Mononuclear cell (primary cell): ENCODE data around the gene CCNJ. TPM values are rescaled to one million over a fixed set of nuclear protein-coding genes. Genes with fewer than 3 reads are reported as not detected.
"Not testable (repeated sequence)": the region's sequence is repeated elsewhere in the genome, so short reads cannot be mapped to it uniquely, and the experiment has no call there.

Source experiments
- H3K27me3 ChIP-seq: 2 replicates; pipeline ENCODE4 v1.6.0; 2011; ENCODE audit warnings: low read length, control low read depth; ENCODE audit not compliant: insufficient read depth
- H3K4me1 ChIP-seq: 2 replicates; pipeline ENCODE4 v1.5.1; 2011; ENCODE audit warnings: mild to moderate bottlenecking, low read length, control low read depth; ENCODE audit not compliant: insufficient read depth
- H3K4me3 ChIP-seq: 2 replicates; pipeline ENCODE4 v1.5.1; 2011; ENCODE audit warnings: mild to moderate bottlenecking, low read length, moderate library complexity
- H3K9me3 ChIP-seq: 2 replicates; pipeline ENCODE4 v1.5.1; 2011; ENCODE audit warnings: low read depth, mild to moderate bottlenecking, control low read depth, low read length
- total RNA-seq: library from RNA; depleted of rRNA; stranded (reverse); fragments of >200 nt; gene quantifications from one replicate; pipeline ENCODE4 v1.2.3, GENCODE V29; 2012

The CCNJ gene
- total RNA-seq, 1 donor, result 14.7 TPM

- Histone ChIP-seq H3K4me3 (peak overlapping the region; percentile 68), H3K4me1 (peaks cover 30% of the 10 kb centered on the region), H3K9me3 (no peaks in the 10 kb centered on the region), H3K27me3 (no peaks in the 10 kb centered on the region)
These were observed 1.4 kb downstream of the CCNJ start for GRCh38 chr10:96044736-96045135.

- Histone ChIP-seq H3K27me3 (no peaks in the 10 kb centered on the region), H3K9me3 (no peaks in the 10 kb centered on the region), H3K4me1 (peaks cover 30% of the 10 kb centered on the region), H3K4me3 (no peak overlapping the region)
These were observed 3.2 kb downstream of the CCNJ start for GRCh38 chr10:96046546-96046945.

- no peaks in the 10 kb centered on the region for H3K27me3 ChIP-seq
- H3K9me3 ChIP-seq, result no peaks in the 10 kb centered on the region
- H3K4me1 ChIP-seq, result peaks cover 29% of the 10 kb centered on the region
- H3K4me3 ChIP-seq, result no peak overlapping the region
These were observed 3.7 kb downstream of the CCNJ start for GRCh38 chr10:96047004-96047649.

GRCh38 chr10:96047925-96048324 lies 4.5 kb downstream of the CCNJ start:
- H3K27me3 ChIP-seq, H3K4me3 ChIP-seq, H3K9me3 ChIP-seq: not testable (repeated sequence)
- peaks cover 21% of the 10 kb centered on the region for H3K4me1 ChIP-seq

- Histone ChIP-seq H3K4me3 (no peak overlapping the region), H3K4me1 (peaks cover 18% of the 10 kb centered on the region), H3K9me3 (no peaks in the 10 kb centered on the region), H3K27me3 (no peaks in the 10 kb centered on the region)
These were observed 6.0 kb downstream of the CCNJ start for GRCh38 chr10:96049340-96049739.

GRCh38 chr10:96053985-96054384 lies 10.6 kb downstream of the CCNJ start:
- H3K27me3 ChIP-seq, result no peaks in the 10 kb centered on the region

GRCh38 chr10:96056787-96057186 lies 13.4 kb downstream of the CCNJ start:
- no peaks in the 10 kb centered on the region for H3K9me3 ChIP-seq

More at GRCh38 chr10:96053985-96054384, 10.6 kb downstream of the CCNJ start:
- no peak overlapping the region for H3K4me3 ChIP-seq
- no peaks in the 10 kb centered on the region for H3K4me1 ChIP-seq
- no peaks in the 10 kb centered on the region for H3K9me3 ChIP-seq

GRCh38 chr10:96061232-96061631 lies 17.8 kb downstream of the CCNJ start:
- H3K4me1 ChIP-seq, result no peaks in the 10 kb centered on the region
- no peaks in the 10 kb centered on the region for H3K27me3 ChIP-seq
- H3K4me3 ChIP-seq, result no peak overlapping the region
- no peaks in the 10 kb centered on the region for H3K9me3 ChIP-seq

More at GRCh38 chr10:96056787-96057186, 13.4 kb downstream of the CCNJ start:
- no peaks in the 10 kb centered on the region for H3K27me3 ChIP-seq
- H3K4me1 ChIP-seq, result no peaks in the 10 kb centered on the region
- H3K4me3 ChIP-seq, result no peak overlapping the region

- Histone ChIP-seq H3K4me3 (no peak overlapping the region), H3K27me3 (no peaks in the 10 kb centered on the region), H3K9me3 (no peaks in the 10 kb centered on the region), H3K4me1 (no peaks in the 10 kb centered on the region)
These were observed 29.3 kb downstream of the CCNJ start for GRCh38 chr10:96072674-96073073.

- Histone ChIP-seq H3K4me1 (no peaks in the 10 kb centered on the region), H3K4me3 (no peak overlapping the region), H3K9me3 (no peaks in the 10 kb centered on the region), H3K27me3 (no peaks in the 10 kb centered on the region)
These were observed 30.3 kb downstream of the CCNJ start for GRCh38 chr10:96073722-96074121.

- Histone ChIP-seq H3K9me3 (no peaks in the 10 kb centered on the region), H3K27me3 (no peaks in the 10 kb centered on the region), H3K4me3 (no peak overlapping the region), H3K4me1 (no peaks in the 10 kb centered on the region)
These were observed 31.4 kb downstream of the CCNJ start for GRCh38 chr10:96074776-96075175.

GRCh38 chr10:96075977-96076376 lies 32.6 kb downstream of the CCNJ start:
- no peaks in the 10 kb centered on the region for H3K4me1 ChIP-seq
- H3K9me3 ChIP-seq, result no peaks in the 10 kb centered on the region
- no peaks in the 10 kb centered on the region for H3K27me3 ChIP-seq
- no peak overlapping the region for H3K4me3 ChIP-seq

GRCh38 chr10:96077156-96077555 lies 33.8 kb downstream of the CCNJ start:
- Histone ChIP-seq H3K4me3 (no peak overlapping the region), H3K9me3 (no peaks in the 10 kb centered on the region), H3K27me3 (no peaks in the 10 kb centered on the region), H3K4me1 (no peaks in the 10 kb centered on the region)

- no peak overlapping the region for H3K4me3 ChIP-seq
- no peaks in the 10 kb centered on the region for H3K4me1 ChIP-seq
- H3K9me3 ChIP-seq, result no peaks in the 10 kb centered on the region
- no peaks in the 10 kb centered on the region for H3K27me3 ChIP-seq
These were observed 38.8 kb downstream of the CCNJ start for GRCh38 chr10:96082153-96082552.

GRCh38 chr10:96082748-96083147 lies 39.4 kb downstream of the CCNJ start:
- H3K4me3 ChIP-seq, result no peak overlapping the region
- H3K27me3 ChIP-seq, result no peaks in the 10 kb centered on the region
- no peaks in the 10 kb centered on the region for H3K4me1 ChIP-seq
- no peaks in the 10 kb centered on the region for H3K9me3 ChIP-seq

- H3K9me3 ChIP-seq, result no peaks in the 10 kb centered on the region
- H3K4me3 ChIP-seq, result peak overlapping the region; percentile 95
- H3K27me3 ChIP-seq, result peaks cover 23% of the 10 kb centered on the region
- H3K4me1 ChIP-seq, result peaks cover 8% of the 10 kb centered on the region
These were observed 45.7 kb downstream of the CCNJ start for GRCh38 chr10:96089116-96089515.
